ENCODE measurements around the gene MBLAC2.

- TF ChIP-seq, protein P1, sequence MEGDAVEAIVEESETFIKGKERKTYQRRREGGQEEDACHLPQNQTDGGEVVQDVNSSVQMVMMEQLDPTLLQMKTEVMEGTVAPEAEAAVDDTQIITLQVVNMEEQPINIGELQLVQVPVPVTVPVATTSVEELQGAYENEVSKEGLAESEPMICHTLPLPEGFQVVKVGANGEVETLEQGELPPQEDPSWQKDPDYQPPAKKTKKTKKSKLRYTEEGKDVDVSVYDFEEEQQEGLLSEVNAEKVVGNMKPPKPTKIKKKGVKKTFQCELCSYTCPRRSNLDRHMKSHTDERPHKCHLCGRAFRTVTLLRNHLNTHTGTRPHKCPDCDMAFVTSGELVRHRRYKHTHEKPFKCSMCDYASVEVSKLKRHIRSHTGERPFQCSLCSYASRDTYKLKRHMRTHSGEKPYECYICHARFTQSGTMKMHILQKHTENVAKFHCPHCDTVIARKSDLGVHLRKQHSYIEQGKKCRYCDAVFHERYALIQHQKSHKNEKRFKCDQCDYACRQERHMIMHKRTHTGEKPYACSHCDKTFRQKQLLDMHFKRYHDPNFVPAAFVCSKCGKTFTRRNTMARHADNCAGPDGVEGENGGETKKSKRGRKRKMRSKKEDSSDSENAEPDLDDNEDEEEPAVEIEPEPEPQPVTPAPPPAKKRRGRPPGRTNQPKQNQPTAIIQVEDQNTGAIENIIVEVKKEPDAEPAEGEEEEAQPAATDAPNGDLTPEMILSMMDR (IDR thresholded peaks at IDR 0.05): no peak
- no peak for TF ChIP-seq POLR2A (IDR thresholded peaks at IDR 0.05)
These were observed 13.3 kb downstream of the MBLAC2 start for GRCh38 chr5:90461288-90461687.

Measured in body of pancreas (tissue), 4 donors.